ENCODE data around the gene POTEF.
"Not testable (repeated sequence)": the region's sequence is repeated elsewhere in the genome, so short reads cannot be mapped to it uniquely, and the experiment has no call there.

GRCh38 chr2:130140516-130140915 is 11.5 kb upstream of the POTEF start:
- not testable (repeated sequence) for TF ChIP-seq ZBTB7A (tag by site-specific recombination; IDR thresholded peaks at IDR 0.05; ENCODE audit: low read depth); ZBTB44 (tag by site-specific recombination; IDR thresholded peaks at IDR 0.05); CTCF (tag by site-specific recombination; IDR thresholded peaks at IDR 0.05)

All from HEK293 (cell line).